Esophagus (tissue), 2 donors: Measurements from ENCODE around the gene ERN1. TPM values are rescaled to one million over a fixed set of nuclear protein-coding genes. Genes with fewer than 3 reads are reported as not detected.
A peak's percentile ranks its signal among the peaks of the same experiment; 100 is the strongest.

Source experiments
- H3K27ac ChIP-seq, 2 donors: one replicate each; pipeline ENCODE4 v1.5.1; 2013; ENCODE audit warnings: low read depth in 2 of 2, mild to moderate bottlenecking in 2 of 2, inconsistent platforms in 1 of 2, low read length in 1 of 2, moderate library complexity in 1 of 2
- H3K27me3 ChIP-seq, 2 donors: one replicate each; pipeline ENCODE4 v1.6.1; 2013; ENCODE audit warnings: low read length in 2 of 2, control low read depth in 1 of 2, mild to moderate bottlenecking in 1 of 2; ENCODE audit not compliant: insufficient read depth in 2 of 2, control insufficient read depth in 1 of 2
- H3K36me3 ChIP-seq, 2 donors: one replicate each; pipeline ENCODE4 v1.6.1; 2013; ENCODE audit warnings: low read length in 1 of 2; ENCODE audit not compliant: control insufficient read depth in 2 of 2, insufficient read depth in 2 of 2
- H3K4me1 ChIP-seq, 2 donors: one replicate each; pipeline ENCODE4 v1.6.1; 2013; ENCODE audit warnings: low read length in 1 of 2; ENCODE audit not compliant: control insufficient read depth in 2 of 2, insufficient read depth in 2 of 2
- H3K4me3 ChIP-seq, 2 donors: one replicate each; pipeline ENCODE4 v1.5.1; 2013; ENCODE audit warnings: low read length in 2 of 2, mild to moderate bottlenecking in 2 of 2, low read depth in 1 of 2, moderate library complexity in 1 of 2
- H3K9me3 ChIP-seq, 2 donors: one replicate each; pipeline ENCODE4 v1.6.1; 2013; ENCODE audit warnings: mild to moderate bottlenecking in 2 of 2, low read depth in 1 of 2, low read length in 1 of 2, moderate library complexity in 1 of 2; ENCODE audit not compliant: control insufficient read depth in 2 of 2, insufficient read depth in 1 of 2
- WGBS, 2 donors: extraction: QIAGEN DNeasy Blood & Tissue Kit; methylation state at CpG; one replicate each; pipeline ENCODE4 v1.1.7; 2013; 5-methylcytosine and 5-hydroxymethylcytosine counted together
- polyA plus RNA-seq, 2 donors: library from polyadenylated mRNA; stranded (reverse); fragments of 200-250 nt; gene quantifications; one replicate each; pipeline ENCODE4 v1.2.3, GENCODE V29; 2013
- donor health status: healthy with polysubstance abuse.
- donor health status: Bipolar disorder and iron deficiency.

ERN1 gene
- polyA plus RNA-seq, 2 donors: 4.5 TPM

GRCh38 chr17:64152428-64153125 lies 22.6 kb upstream of the ERN1 start:
- Histone ChIP-seq H3K27ac (no peak overlapping the region), H3K9me3 (no peaks in the 10 kb centered on the region), H3K27me3 (no peaks in the 10 kb centered on the region), H3K4me3 (no peak overlapping the region), H3K4me1 (no peaks in the 10 kb centered on the region), H3K36me3 (peaks cover 5 to 16% of the 10 kb centered on the region in 2 donors)
- WGBS, 2 donors: 85 to 94% methylated on average over 7 of the region's 7 CpGs

DNA sequence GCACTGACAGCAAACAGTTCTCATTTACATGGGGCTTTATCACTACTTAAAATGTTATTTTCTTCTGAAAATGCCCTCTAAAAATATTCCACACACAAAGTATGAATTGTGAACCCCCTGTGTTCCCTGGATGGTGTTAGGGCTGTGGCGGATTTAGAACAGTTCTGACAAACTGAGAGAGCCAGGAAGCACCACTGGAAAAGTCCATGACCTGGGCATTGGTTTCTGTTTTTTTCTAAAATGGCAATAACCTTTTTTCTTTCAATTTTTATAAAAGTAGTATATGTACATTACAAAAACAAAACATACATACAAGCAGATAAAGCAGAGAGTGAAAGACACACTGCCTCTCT lies 21.0 kb upstream of the ERN1 start:
- no peaks in the 10 kb centered on the region for H3K27me3 ChIP-seq
- no peak overlapping the region for H3K4me3 ChIP-seq
- H3K27ac ChIP-seq: peak overlapping the region in 1 of 2 donors; percentile 33
- H3K9me3 ChIP-seq: no peaks in the 10 kb centered on the region
- WGBS, 2 donors: 95 to 97% methylated on average over 1 of the region's 1 CpG
- peaks cover 5 to 16% of the 10 kb centered on the region in 2 donors for H3K36me3 ChIP-seq
- H3K4me1 ChIP-seq: peaks cover 0 to 3% of the 10 kb centered on the region in 2 donors

DNA sequence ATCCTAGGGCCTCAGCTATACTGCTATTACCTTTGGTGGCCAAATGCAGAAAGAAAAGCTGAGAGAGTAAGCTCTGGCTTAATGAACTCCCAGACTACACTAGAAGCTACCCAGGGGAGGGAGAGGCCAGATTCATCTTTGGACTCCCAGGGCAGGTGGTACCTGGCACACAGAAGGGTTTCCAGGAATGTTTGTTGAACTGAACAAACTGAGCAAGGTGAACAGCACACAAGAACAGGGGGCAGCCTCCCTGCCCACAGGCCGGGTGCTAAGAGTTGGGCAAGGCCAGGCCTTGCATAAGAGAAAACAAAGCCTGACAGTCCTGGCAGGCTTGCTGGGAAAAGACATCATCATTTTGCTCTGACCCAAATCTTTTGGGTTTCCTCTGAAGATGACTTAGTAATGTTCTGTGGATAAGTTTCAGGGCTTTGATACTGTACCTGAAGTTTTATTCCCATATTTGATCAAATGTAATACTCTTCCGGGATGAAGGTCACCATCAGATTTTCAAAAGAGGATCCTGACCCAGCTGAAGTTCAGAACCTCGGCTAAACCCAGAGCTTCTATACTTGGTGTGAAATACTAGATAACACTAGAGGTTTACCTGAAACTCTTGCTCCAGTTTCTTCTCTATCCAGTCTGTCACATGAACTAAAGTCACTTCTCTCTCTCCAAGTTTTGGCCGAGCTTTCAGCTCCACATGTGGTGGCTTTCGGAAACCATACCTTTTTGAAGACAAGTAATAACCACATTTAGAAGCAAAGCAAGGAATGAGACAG lies 20.5 kb upstream of the ERN1 start:
- peaks cover 5 to 16% of the 10 kb centered on the region in 2 donors for H3K36me3 ChIP-seq
- WGBS, 2 donors: 65 to 77% methylated on average over 5 of the region's 5 CpGs
- H3K27ac ChIP-seq: peak overlapping the region in 1 of 2 donors; percentile 83
- no peak overlapping the region for H3K4me3 ChIP-seq
- H3K9me3 ChIP-seq: no peaks in the 10 kb centered on the region
- no peaks in the 10 kb centered on the region for H3K27me3 ChIP-seq
- peaks cover 0 to 3% of the 10 kb centered on the region in 2 donors for H3K4me1 ChIP-seq

- Histone ChIP-seq H3K27me3 (no peaks in the 10 kb centered on the region), H3K9me3 (no peaks in the 10 kb centered on the region), H3K4me1 (peaks cover 0 to 3% of the 10 kb centered on the region in 2 donors), H3K36me3 (peaks cover 5 to 12% of the 10 kb centered on the region in 2 donors), H3K27ac (no peak overlapping the region), H3K4me3 (no peak overlapping the region)
- WGBS, 2 donors: 93 to 96% methylated on average over 6 of the region's 6 CpGs
Measured at GRCh38 chr17:64149196-64149595, 19.3 kb upstream of the ERN1 start.

GRCh38 chr17:64148699-64149098 lies 18.8 kb upstream of the ERN1 start:
- WGBS, 2 donors: 86% methylated on average over 4 of the region's 4 CpGs
- Histone ChIP-seq H3K4me3 (no peak overlapping the region), H3K4me1 (peaks cover 0 to 3% of the 10 kb centered on the region in 2 donors), H3K9me3 (no peaks in the 10 kb centered on the region), H3K36me3 (peaks cover 5 to 12% of the 10 kb centered on the region in 2 donors), H3K27me3 (no peaks in the 10 kb centered on the region), H3K27ac (peak overlapping the region in 1 of 2 donors; percentile 24)

DNA sequence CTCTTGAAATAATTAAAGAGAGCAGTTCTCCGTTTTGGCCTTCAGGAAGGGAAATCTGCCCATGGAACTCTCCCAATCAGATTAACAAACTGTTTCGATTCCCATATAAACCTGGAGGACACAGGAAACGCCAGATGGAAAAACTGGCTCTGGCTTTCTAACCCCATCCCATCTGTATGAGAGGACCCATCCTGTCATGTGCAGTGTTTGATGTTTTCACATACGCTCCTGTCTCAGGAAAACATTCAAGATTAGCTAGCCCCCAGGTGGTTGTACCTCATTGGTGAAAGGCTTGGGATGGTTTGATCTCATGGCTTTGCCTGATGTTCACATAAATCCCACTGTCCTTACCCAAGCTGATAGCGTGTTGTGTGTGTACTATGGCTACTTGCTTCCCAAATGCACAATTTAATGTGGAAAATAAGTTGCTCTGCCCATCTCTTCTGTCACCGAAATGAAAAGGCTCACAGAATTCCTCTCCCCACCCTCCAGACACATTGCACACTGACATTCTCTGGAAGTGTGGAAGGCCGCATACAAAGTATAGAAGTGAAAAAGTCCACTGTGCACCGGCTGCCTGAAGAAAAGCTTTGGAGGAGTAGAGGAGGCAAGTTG lies 18.2 kb upstream of the ERN1 start:
- Histone ChIP-seq H3K4me3 (no peak overlapping the region), H3K27ac (peak overlapping the region; percentile 15 to 55), H3K9me3 (no peaks in the 10 kb centered on the region), H3K4me1 (peaks cover 0 to 3% of the 10 kb centered on the region in 2 donors), H3K36me3 (peaks cover 5 to 12% of the 10 kb centered on the region in 2 donors), H3K27me3 (no peaks in the 10 kb centered on the region)
- 61 to 65% methylated on average over 8 of the region's 8 CpGs for WGBS, 2 donors

GRCh38 chr17:64147110-64148016 lies 17.4 kb upstream of the ERN1 start:
- peaks cover 3 to 8% of the 10 kb centered on the region in 2 donors for H3K36me3 ChIP-seq
- H3K4me1 ChIP-seq: peaks cover 0 to 3% of the 10 kb centered on the region in 2 donors
- peak overlapping the region; percentile 3 to 93 for H3K4me3 ChIP-seq
- WGBS, 2 donors: 33 to 35% methylated on average over 15 of the region's 15 CpGs
- H3K27ac ChIP-seq: peak overlapping the region; percentile 92 to 99
- no peaks in the 10 kb centered on the region for H3K9me3 ChIP-seq
- no peaks in the 10 kb centered on the region for H3K27me3 ChIP-seq

- peaks cover 0 to 3% of the 10 kb centered on the region in 2 donors for H3K4me1 ChIP-seq
- no peaks in the 10 kb centered on the region for H3K9me3 ChIP-seq
- no peaks in the 10 kb centered on the region for H3K27me3 ChIP-seq
- peaks cover 3 to 5% of the 10 kb centered on the region in 2 donors for H3K36me3 ChIP-seq
- 2 to 3% methylated on average over 34 of the region's 34 CpGs for WGBS, 2 donors
- H3K4me3 ChIP-seq: peak overlapping the region; percentile 85 to 93
- peak overlapping the region; percentile 92 to 99 for H3K27ac ChIP-seq
Measured at GRCh38 chr17:64146418-64147109, 16.6 kb upstream of the ERN1 start.
